ENCODE data around the gene MYOT.
"Not testable (repeated sequence)": the region's sequence is repeated elsewhere in the genome, so short reads cannot be mapped to it uniquely, and the experiment has no call there.

Gene MYOT

DNA sequence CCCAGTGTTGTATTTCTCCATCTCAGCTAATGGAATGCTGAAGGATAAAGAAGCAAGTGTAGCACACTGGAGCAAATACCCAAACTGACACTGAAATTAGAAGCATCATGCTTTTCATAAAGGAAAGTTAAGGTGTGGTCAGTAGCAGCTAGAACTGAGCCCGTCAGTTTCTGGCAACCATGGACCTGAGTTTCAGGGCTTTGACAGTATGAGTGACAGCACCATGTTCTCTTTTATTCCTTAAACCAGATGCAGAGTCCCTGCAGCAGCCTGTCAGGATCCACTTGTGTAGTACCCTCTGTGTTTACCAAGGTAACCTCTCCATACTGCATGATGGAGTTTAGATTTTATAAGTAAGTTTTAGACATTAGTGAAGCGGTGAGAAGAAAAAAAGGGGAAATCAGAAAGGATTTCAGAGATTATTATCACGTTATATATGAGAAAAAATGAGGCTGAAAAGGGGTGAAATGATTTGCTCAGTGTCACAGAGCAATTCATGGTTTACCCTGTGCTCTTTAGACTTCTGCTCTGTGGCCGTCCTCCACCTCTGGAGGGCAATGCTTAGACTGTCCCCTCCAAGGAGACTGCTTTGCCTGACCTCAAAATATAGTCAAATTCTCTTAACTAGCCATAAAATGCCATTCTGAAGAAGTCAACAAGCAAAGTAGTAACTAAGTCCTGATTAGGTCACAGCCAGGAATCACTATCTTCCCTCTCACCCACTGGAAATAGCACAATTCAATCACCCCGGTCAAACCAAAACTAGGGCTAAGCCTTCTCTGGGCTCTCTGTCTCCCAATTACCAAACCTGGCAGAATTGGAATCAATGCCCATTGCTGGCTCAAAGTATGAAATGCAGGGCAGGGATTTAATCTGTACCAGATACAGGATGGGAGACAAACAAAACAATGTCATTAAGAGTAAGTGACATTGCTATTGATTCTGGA lies 10.5 kb upstream of the MYOT start:
- no peak for DNase-seq

DNA sequence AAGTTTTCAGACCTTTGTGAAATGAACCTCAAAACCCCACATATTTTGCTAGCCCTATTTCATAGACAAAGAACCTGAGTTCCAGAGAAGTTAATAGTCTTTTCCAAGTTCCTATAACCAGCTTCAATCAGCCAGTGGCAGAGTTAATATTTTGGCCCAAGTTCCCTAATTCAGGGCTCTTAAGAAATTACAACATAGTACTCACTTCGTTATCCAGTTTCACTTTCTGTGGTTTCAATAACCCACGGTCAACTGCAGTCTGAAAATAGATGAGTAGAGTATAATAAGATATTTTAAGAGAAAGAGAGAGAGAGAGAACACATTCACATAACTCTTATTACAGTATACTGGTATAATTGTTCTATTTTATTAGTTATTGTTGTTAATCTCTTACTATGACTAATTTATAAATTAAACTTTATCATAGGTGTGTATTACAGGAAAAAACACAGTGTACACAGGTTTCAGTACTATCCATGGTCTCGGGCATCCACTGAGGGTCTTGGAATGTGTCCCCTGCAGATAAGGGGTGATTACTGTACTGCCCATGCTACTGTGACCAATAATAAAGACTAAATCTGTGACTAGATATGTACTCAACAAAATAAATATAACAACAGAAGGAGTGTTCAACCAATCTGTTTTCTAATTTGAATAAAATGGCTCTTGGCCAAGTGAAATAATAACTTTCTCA lies 9.3 kb upstream of the MYOT start:
- no peak for DNase-seq

GRCh38 chr5:137858954-137859353 lies 8.7 kb upstream of the MYOT start:
- DNase-seq, result no peak

GRCh38 chr5:137862251-137862650 lies 5.4 kb upstream of the MYOT start:
- DNase-seq, result no peak

- DNase-seq, result not testable (repeated sequence)
Measured at GRCh38 chr5:137863653-137864052, 4.0 kb upstream of the MYOT start.

GRCh38 chr5:137866541-137867388 lies 895 bp upstream of the MYOT start:
- DNase-seq, result no peak

DNA sequence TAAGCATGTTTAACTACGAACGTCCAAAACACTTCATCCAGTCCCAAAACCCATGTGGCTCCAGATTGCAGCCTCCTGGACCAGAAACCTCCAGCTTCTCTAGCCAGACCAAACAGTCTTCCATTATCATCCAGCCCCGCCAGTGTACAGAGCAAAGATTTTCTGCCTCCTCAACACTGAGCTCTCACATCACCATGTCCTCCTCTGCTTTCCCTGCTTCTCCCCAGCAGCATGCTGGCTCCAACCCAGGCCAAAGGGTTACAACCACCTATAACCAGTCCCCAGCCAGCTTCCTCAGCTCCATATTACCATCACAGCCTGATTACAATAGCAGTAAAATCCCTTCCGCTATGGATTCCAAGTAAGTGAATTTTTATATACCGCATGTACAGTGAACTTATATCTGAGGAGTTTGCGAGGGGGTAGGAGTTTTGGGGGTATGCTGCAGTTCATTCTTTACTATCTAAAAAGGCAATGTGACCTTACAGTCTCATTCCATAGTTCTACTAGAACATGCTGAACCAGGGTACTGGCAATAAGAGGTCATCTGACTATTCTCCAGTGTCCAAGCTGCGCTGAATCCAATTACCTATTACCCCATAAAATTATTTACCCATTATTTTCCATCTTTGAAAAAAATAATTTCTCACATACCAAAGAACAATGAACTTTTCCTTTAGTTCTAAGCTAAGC lies 3.1 kb downstream of the MYOT start:
- no peak for DNase-seq

DNA sequence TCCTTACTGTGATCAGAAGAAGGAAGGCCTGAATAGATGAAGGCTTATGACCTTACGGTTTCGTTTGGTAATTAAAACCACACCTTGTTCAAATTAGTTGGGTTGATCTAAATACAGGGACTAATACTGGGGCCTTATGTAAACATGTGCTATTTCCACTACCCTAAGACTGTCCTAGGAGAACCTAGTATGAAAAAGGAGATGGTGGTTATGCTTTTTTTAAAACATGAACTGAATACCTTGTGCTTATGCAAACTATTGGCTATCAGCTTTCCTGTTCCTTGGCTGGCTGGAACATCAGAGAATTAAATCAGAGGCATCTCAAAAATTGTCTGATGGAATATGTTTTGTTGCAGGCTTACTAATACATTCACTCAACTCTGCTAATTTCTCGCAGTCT lies 3.9 kb downstream of the MYOT start:
- DNase-seq, result no peak

DNA sequence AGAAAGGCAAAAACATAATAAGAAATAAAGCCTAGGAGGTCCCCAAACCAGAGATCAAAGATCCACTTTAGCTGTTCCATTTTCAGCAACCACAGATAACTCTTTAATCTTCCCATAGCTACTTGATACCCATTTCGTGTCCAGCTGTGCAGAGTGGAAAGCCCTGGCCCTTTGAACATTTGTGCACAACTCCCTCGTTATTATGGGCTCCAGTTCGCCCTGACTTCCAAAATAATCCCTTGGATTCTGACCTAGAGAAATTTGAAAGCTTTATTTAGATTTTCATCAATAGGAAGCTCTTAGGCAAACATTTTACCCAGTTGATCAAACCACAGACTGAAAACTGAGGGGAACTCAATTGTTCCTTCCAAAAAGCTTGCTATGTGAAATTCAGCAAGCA lies 4.8 kb downstream of the MYOT start:
- no peak for DNase-seq

DNA sequence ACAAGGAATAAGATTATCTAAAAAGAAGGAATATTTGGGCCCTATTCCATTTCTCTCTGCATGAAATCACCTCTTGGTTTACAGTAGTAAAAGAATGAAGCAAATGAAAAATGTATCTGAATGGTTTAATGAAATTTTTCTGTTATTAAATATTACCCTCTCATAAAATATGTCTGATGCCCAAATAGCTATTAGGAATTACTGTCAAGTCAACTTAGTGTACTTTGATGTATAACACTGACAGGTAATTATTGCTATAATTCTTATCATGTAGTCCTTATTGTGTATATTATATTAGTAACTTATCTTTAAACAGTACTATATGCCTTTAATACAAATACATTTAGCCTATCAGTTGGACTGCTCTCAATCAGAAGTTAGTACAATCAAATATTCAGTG lies 8.4 kb downstream of the MYOT start:
- DNase-seq, result no peak

- DNase-seq, result no peak
Measured at GRCh38 chr5:137880313-137880712, 12.7 kb downstream of the MYOT start.

DNA sequence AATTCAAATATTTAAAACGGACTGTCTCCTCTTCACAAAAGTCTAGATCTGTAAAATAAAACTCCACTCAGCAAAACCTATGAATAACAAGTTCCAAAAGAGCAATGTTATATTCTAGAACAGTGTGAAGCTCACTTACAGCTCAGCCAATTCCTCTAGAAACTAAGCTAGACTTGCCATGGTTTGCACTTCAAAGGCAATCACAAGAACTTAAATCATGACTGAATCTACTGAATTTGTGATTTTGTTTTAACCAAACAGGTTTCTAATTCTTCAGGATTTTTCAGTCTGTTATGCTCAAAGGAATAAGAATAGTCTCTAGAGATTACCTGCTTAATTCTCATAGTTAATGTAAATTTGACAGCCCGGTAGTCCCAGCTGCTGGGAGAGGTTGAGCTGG lies 20.2 kb downstream of the MYOT start:
- no peak for DNase-seq

DNA sequence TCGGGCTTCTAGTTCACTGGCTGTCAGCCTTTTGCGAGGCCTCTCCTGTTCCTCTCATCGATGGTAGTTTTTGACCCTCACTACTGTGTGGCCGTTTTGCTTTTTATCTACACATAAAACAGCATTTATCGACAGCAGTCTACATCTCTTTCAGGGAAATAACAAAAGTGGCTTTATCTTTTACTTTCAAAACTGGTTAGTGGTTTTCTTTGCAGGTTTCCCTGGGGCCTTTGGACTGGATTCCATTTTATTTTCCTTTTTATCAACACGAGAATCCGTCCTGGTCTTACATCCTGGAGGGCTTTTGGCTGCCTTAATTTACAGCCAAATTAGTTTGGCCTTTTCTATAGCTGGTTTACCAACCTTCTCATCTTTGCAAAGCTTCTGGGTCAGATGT lies 20.8 kb downstream of the MYOT start:
- DNase-seq, result no peak

DNA sequence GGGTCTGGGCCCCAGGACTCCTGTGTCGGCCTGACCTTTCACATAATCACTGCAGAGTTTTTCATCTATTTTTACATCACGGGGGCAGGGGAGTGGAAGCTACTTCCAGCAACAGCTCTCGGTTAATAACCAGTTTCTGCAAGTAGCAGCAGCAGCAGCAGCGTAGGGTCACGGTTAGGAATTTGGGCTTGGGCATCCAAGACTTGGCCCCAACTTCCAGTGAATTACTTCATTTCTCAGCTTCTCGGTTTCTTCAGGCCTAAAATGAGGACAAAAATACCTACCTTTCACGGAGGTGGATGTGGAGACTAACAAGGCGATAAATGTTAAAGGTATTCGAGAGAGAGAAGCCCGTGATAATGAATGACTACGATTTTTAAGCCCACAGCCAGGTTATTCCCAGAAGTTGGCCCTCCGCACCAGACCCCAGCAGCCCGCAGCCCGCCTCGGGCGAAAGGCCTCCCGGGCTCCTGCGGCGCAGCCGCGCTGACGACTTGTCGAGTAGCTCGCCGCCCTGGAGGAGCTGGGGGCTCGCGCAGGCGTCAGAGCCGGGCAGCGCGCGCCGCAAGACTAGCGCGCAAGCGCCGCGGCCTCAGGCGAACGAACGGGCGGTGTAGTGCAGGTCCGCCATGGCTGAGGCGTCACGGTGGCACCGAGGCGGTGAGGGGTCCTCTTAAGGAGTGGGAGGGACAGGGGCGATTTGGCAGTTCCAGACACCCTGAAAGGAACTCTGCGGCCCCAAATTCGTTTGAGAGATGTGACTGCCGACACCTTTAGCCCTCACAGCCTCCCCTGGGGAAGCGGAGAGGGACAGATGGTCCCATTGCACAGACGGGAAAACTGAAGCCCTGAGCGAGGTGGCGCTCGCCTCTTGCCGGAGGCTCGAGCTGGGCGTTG lies 21.5 kb downstream of the MYOT start, which contains the start of gene PKD2L2:
TSS of gene PKD2L2 (plus strand) at position 595 of the 897 bp plus-strand sequence. CDS start at position 630, 35 bp downstream.
- DNase-seq, result peak; percentile 90

DNA sequence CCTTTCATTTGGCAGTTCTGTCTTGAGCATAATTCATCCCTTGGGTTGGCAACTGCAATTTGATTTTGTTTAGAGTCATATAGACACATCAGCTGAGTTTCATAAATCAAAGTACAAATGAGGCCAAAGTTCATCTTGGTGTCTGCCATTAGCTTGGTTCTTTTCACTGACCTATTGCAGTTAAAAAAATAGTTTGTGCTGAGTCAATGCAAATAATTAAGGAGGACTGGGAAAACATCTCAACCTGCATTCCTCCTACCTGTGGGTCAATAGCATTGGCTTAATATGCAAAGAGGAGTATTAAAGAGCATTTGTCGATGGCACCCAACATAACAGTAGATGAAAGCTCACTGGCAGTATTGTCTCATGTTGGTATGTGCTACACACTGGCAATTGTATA lies 23.2 kb downstream of the MYOT start:
- DNase-seq, result no peak

- DNase-seq, result no peak
Measured at GRCh38 chr5:137891849-137892248, 24.2 kb downstream of the MYOT start.

DNA sequence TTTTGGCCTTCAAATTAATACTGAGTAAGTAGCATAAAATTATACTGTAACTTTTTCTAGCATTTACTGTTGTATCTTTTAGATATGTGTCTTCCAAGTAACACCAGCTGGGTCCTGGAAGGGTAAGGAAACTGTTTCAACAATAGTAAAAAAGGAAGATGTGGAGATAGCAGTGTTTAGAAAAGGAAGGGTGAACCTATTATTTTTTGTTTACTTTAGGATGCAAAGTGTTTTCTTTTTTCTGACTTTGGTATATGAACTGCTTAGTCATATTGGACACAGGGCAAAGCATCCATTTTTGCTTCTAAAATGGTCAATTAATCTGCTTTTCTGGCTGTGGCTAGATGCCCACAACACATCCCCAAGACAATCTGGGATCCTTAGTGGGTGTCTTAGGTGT lies 26.9 kb downstream of the MYOT start:
- DNase-seq, result no peak

DNA sequence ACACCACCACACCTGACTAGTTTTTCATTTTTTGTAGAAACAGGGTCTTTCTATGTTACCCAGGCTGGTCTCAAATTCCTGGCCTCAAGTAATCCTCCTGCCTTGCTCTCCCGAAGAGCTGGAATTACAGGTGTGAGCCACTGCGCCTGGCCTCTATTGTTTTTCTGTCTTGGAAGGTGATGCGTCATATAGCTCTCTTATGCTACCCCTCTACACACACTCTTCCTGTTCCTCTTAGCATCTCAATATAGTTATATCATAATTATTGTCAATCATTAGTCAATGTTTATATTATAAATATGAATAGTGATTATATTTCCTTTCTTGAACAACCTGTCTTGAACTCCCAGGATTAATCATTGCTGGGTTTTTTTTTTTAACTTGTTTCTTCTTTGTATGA lies 28.9 kb downstream of the MYOT start:
- DNase-seq, result no peak

GRCh38 chr5:137899493-137899892 lies 31.8 kb downstream of the MYOT start:
- DNase-seq, result no peak

GRCh38 chr5:137901011-137901817 lies 33.6 kb downstream of the MYOT start:
- no peak for DNase-seq

Data from CD4-positive, alpha-beta T cell treated with Interferon gamma for 1 hour (primary cell).